ENCODE measurements around the gene FAM221B. TPM values are rescaled to one million over a fixed set of nuclear protein-coding genes. Genes with fewer than 3 reads are reported as not detected.

Gene FAM221B
- total and polyA plus RNA-seq, 7 experiments from 2014 or later, result 0.32 TPM; not detected in 6

DNA sequence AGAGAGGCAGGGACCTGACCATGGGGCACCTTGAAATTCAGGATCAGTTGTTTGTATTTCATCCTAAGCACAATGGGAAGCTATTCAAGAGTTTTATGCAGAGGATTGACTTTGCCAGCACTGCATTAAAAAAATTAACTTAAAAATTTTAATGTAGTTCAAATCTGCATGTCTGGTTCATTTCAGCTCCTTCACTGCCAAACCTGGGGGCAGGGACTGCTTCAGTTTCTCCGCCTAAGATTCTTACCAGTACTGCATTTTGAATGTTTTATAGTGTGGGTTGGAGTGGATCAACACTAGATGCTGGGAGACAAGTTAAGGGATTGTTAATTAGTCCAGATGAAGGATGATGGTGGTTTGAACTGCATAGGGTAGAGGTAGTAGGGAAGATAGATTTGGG is 58.8 kb downstream of the FAM221B start:
- no peak for DNase-seq
- ATAC-seq, result no peak

DNA sequence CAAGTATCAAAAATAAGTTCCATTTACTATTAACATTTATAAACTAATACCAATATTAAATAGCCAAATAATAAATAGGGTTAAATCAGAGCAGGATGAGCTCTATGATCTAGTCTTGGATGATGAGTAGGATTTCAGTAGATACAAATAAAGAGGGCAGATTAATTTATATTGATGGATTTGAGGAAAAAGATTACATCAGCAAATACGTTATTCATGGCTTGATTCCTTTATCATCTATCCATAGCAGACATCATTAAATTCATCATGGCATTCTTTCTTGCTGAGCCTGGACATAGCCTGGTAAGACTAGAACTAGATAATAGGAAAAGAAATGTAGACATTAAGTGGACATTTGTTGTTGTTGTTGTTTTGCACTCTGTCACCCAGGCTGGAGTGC is 61.1 kb downstream of the FAM221B start:
- peaks cover 0 to 36% (median 16%) of the 10 kb centered on the region in 7 donors for H3K4me1 Mint-ChIP-seq
- H3K9me3 Mint-ChIP-seq, result no peaks in the 10 kb centered on the region
- no peaks in the 10 kb centered on the region for H3K4me1 ChIP-seq (ENCODE audit: control insufficient read depth in 2 of 2, insufficient read depth in 2 of 2, low read length in 2 of 2)
- H3K27ac Mint-ChIP-seq, result no peak overlapping the region
- ATAC-seq, result no peak
- no peaks in the 10 kb centered on the region for H3K27me3 Mint-ChIP-seq
- H3K36me3 ChIP-seq (ENCODE audit: control insufficient read depth in 2 of 3, insufficient read depth in 3 of 3, low read length in 3 of 3), result peaks cover 0 to 3% (median 0%) of the 10 kb centered on the region in 3 experiments
- H3K4me3 Mint-ChIP-seq, result no peak overlapping the region
- H3K36me3 Mint-ChIP-seq, result peaks cover 0 to 4% (median 0%) of the 10 kb centered on the region in 5 donors
- intact Hi-C loops (cut with micrococcal nuclease), result no loop called here
- H3K9me3 ChIP-seq (ENCODE audit: control insufficient read depth in 2 of 3, low read length in 3 of 3), result no peaks in the 10 kb centered on the region
- ChIA-PET POLR2A (no interaction called here), CTCF (interaction anchor here (0.6 kb wide), 1 partner anchor 35 kb away, joined by 4 read pairs; no protein-coding TSS in a partner anchor)
- no peak for DNase-seq
- H3K27ac ChIP-seq (ENCODE audit: low read depth, low read length), result no peak overlapping the region
- no peaks in the 10 kb centered on the region for H3K27me3 ChIP-seq (ENCODE audit: control insufficient read depth in 2 of 2, insufficient read depth in 2 of 2, low read length in 2 of 2)
- no peak overlapping the region for H3K4me3 ChIP-seq (ENCODE audit: low read length)

More for the DNA sequence above, 58.8 kb downstream of the FAM221B start:
- intact Hi-C loops (cut with micrococcal nuclease), result no loop called here
- H3K4me3 Mint-ChIP-seq, result no peak overlapping the region
- Histone ChIP-seq H3K9me3 (ENCODE audit: control insufficient read depth in 2 of 3, low read length in 3 of 3) (no peaks in the 10 kb centered on the region), H3K27me3 (ENCODE audit: control insufficient read depth in 2 of 2, insufficient read depth in 2 of 2, low read length in 2 of 2) (no peaks in the 10 kb centered on the region), H3K36me3 (ENCODE audit: control insufficient read depth in 2 of 3, insufficient read depth in 3 of 3, low read length in 3 of 3) (peaks cover 0 to 3% (median 0%) of the 10 kb centered on the region in 3 experiments), H3K4me3 (ENCODE audit: low read length) (no peak overlapping the region), H3K27ac (ENCODE audit: low read depth, low read length) (no peak overlapping the region), H3K4me1 (ENCODE audit: control insufficient read depth in 2 of 2, insufficient read depth in 2 of 2, low read length in 2 of 2) (no peaks in the 10 kb centered on the region)
- H3K9me3 Mint-ChIP-seq, result no peaks in the 10 kb centered on the region
- POLR2A ChIA-PET, result no interaction called here
- H3K27me3 Mint-ChIP-seq, result no peaks in the 10 kb centered on the region
- CTCF ChIA-PET, result interaction anchor here (1.0 to 1.9 kb wide), 2 partner anchors 8 to 111 kb away, joined by 4 read pairs; no protein-coding TSS in a partner anchor
- H3K27ac Mint-ChIP-seq, result no peak overlapping the region
- peaks cover 0 to 25% (median 13%) of the 10 kb centered on the region in 7 donors for H3K4me1 Mint-ChIP-seq
- no peaks in the 10 kb centered on the region for H3K36me3 Mint-ChIP-seq

- H3K27me3 Mint-ChIP-seq, result no peaks in the 10 kb centered on the region
- H3K27ac ChIP-seq (ENCODE audit: low read depth, low read length), result no peak overlapping the region
- no peaks in the 10 kb centered on the region for H3K4me1 ChIP-seq (ENCODE audit: control insufficient read depth in 2 of 2, insufficient read depth in 2 of 2, low read length in 2 of 2)
- no peak overlapping the region for H3K4me3 Mint-ChIP-seq
- CTCF ChIA-PET, result no interaction called here
- H3K9me3 ChIP-seq (ENCODE audit: control insufficient read depth in 2 of 3, low read length in 3 of 3), result no peaks in the 10 kb centered on the region
- intact Hi-C loops (cut with micrococcal nuclease), result no loop called here
- peaks cover 0 to 4% (median 0%) of the 10 kb centered on the region in 5 donors for H3K36me3 Mint-ChIP-seq
- ATAC-seq (no peak), DNase-seq (no peak)
- H3K27me3 ChIP-seq (ENCODE audit: control insufficient read depth in 2 of 2, insufficient read depth in 2 of 2, low read length in 2 of 2), result no peaks in the 10 kb centered on the region
- POLR2A ChIA-PET, result no interaction called here
- H3K36me3 ChIP-seq (ENCODE audit: control insufficient read depth in 2 of 3, insufficient read depth in 3 of 3, low read length in 3 of 3), result no peaks in the 10 kb centered on the region
- H3K27ac Mint-ChIP-seq, result no peak overlapping the region
- peaks cover 0 to 39% (median 20%) of the 10 kb centered on the region in 7 donors for H3K4me1 Mint-ChIP-seq
- H3K4me3 ChIP-seq (ENCODE audit: low read length), result no peak overlapping the region
- H3K9me3 Mint-ChIP-seq, result no peaks in the 10 kb centered on the region
Observed at GRCh38 chr9:35766997-35767396, 61.5 kb downstream of the FAM221B start.

Other genes starting within 250 kb of the FAM221B start
- gene TESK1, start 223.5 kb downstream of the FAM221B start, total RNA-seq, result 10 to 100 TPM; 25.4 to 45.5 (median 39.2) TPM
- 1 to 10 TPM; 3.5 to 7.1 TPM for gene TESK1, start 223.5 kb downstream of the FAM221B start, polyA plus RNA-seq
- gene CD72, start 210.3 kb downstream of the FAM221B start, total RNA-seq, result 10 to 100 TPM in 1 of 5 experiments, 1 to 10 TPM in 4; 2.7 to 12.1 (median 6.8) TPM
- under 1 TPM; 0.40 to 0.87 TPM for gene CD72, start 210.3 kb downstream of the FAM221B start, polyA plus RNA-seq
- 100 to 1,000 TPM in 1 of 5 experiments, 10 to 100 TPM in 4; 16.9 to 225 (median 45.6) TPM for gene SIT1, start 177.8 kb downstream of the FAM221B start, total RNA-seq
- gene SIT1, start 177.8 kb downstream of the FAM221B start, polyA plus RNA-seq, result 100 to 1,000 TPM in 1 of 2 donors, 10 to 100 TPM in 1; 97.4 to 162 TPM
- gene RMRP, start 170.7 kb downstream of the FAM221B start, total RNA-seq, result over 10,000 TPM in 1 of 5 experiments, 1,000 to 10,000 TPM in 4; 5,750 to 11,273 (median 9,225) TPM
- 10 to 100 TPM in 1 of 2 donors, not detected in 1; 49.2 TPM for gene RMRP, start 170.7 kb downstream of the FAM221B start, polyA plus RNA-seq
- 10 to 100 TPM; 12.0 to 37.4 (median 16.4) TPM for gene CCDC107, start 170.4 kb downstream of the FAM221B start, total RNA-seq
- 10 to 100 TPM; 49.1 to 65.7 TPM for gene CCDC107, start 170.4 kb downstream of the FAM221B start, polyA plus RNA-seq
- 10 to 100 TPM in 1 of 5 experiments, 1 to 10 TPM in 1, under 1 TPM in 1, not detected in 2; 0.11 to 10.4 (median 1.0) TPM for gene ARHGEF39, start 163.5 kb downstream of the FAM221B start, total RNA-seq
- gene ARHGEF39, start 163.5 kb downstream of the FAM221B start, polyA plus RNA-seq, result under 1 TPM; 0.12 to 0.44 TPM
- gene CA9, start 154.8 kb downstream of the FAM221B start, total RNA-seq, result under 1 TPM in 1 of 5 experiments, not detected in 4; 0.36 TPM
- not detected for gene CA9, start 154.8 kb downstream of the FAM221B start, polyA plus RNA-seq
- 100 to 1,000 TPM in 2 of 5 experiments, 10 to 100 TPM in 3; 15.0 to 136 (median 47.6) TPM for gene TPM2, start 138.8 kb downstream of the FAM221B start, total RNA-seq
- gene TPM2, start 138.8 kb downstream of the FAM221B start, polyA plus RNA-seq, result under 1 TPM in 1 of 2 donors, not detected in 1; 0.87 TPM
- gene TLN1, start 96.5 kb downstream of the FAM221B start, total RNA-seq, result 100 to 1,000 TPM; 191 to 369 (median 241) TPM
- 100 to 1,000 TPM in 1 of 2 donors, 10 to 100 TPM in 1; 33.8 to 112 TPM for gene TLN1, start 96.5 kb downstream of the FAM221B start, polyA plus RNA-seq
- gene CREB3, start 96.1 kb downstream of the FAM221B start, total RNA-seq, result 10 to 100 TPM; 13.4 to 22.1 (median 20.9) TPM
- 10 to 100 TPM; 33.2 to 40.2 TPM for gene CREB3, start 96.1 kb downstream of the FAM221B start, polyA plus RNA-seq
- gene GBA2, start 79.5 kb downstream of the FAM221B start, total RNA-seq, result 10 to 100 TPM; 22.7 to 55.4 (median 49.9) TPM
- gene GBA2, start 79.5 kb downstream of the FAM221B start, polyA plus RNA-seq, result 10 to 100 TPM; 18.0 to 24.3 TPM
- 10 to 100 TPM; 21.2 to 28.8 (median 23.3) TPM for gene RGP1, start 79.4 kb downstream of the FAM221B start, total RNA-seq
- 1 to 10 TPM; 8.8 to 9.1 TPM for gene RGP1, start 79.4 kb downstream of the FAM221B start, polyA plus RNA-seq
- gene MSMP, start 74.5 kb downstream of the FAM221B start, total RNA-seq, result under 1 TPM in 3 of 5 experiments, not detected in 2; 0.48 to 0.84 (median 0.61) TPM
- not detected for gene MSMP, start 74.5 kb downstream of the FAM221B start, polyA plus RNA-seq
- 10 to 100 TPM in 3 of 5 experiments, 1 to 10 TPM in 2; 3.1 to 22.2 (median 11.2) TPM for gene NPR2, start 37.1 kb downstream of the FAM221B start, total RNA-seq
- 1 to 10 TPM; 1.0 to 1.2 TPM for gene NPR2, start 37.1 kb downstream of the FAM221B start, polyA plus RNA-seq
- gene SPAG8, start 16.5 kb downstream of the FAM221B start, total RNA-seq, result 1 to 10 TPM; 2.1 to 9.1 (median 3.2) TPM
- 1 to 10 TPM; 1.2 to 1.9 TPM for gene SPAG8, start 16.5 kb downstream of the FAM221B start, polyA plus RNA-seq
- 10 to 100 TPM; 14.3 to 50.7 (median 22.2) TPM for gene HINT2, start 13.7 kb downstream of the FAM221B start, total RNA-seq
- 10 to 100 TPM; 63.5 to 74.5 TPM for gene HINT2, start 13.7 kb downstream of the FAM221B start, polyA plus RNA-seq
- 10 to 100 TPM in 4 of 5 experiments, 1 to 10 TPM in 1; 3.9 to 11.6 (median 10.6) TPM for gene TMEM8B, start 496 bp upstream of the FAM221B start, total RNA-seq
- gene TMEM8B, start 496 bp upstream of the FAM221B start, polyA plus RNA-seq, result 1 to 10 TPM; 3.0 to 3.5 TPM
- gene OR13J1, start 41.7 kb upstream of the FAM221B start, total RNA-seq, result not detected
- gene OR13J1, start 41.7 kb upstream of the FAM221B start, polyA plus RNA-seq, result not detected
- gene HRCT1, start 77.5 kb upstream of the FAM221B start, total RNA-seq, result not detected
- not detected for gene HRCT1, start 77.5 kb upstream of the FAM221B start, polyA plus RNA-seq
- gene SPAAR, start 80.8 kb upstream of the FAM221B start, total RNA-seq, result not detected
- gene SPAAR, start 80.8 kb upstream of the FAM221B start, polyA plus RNA-seq, result not detected
- not detected for gene OR2S2, start 129.4 kb upstream of the FAM221B start, total RNA-seq
- gene OR2S2, start 129.4 kb upstream of the FAM221B start, polyA plus RNA-seq, result not detected
- gene RECK, start 208.2 kb upstream of the FAM221B start, total RNA-seq, result 10 to 100 TPM in 3 of 5 experiments, 1 to 10 TPM in 2; 7.4 to 16.7 (median 13.3) TPM
- 10 to 100 TPM; 23.7 to 26.2 TPM for gene RECK, start 208.2 kb upstream of the FAM221B start, polyA plus RNA-seq